A549 (cell line): ENCODE measurements around the gene CD53. TPM values are rescaled to one million over a fixed set of nuclear protein-coding genes. Genes with fewer than 3 reads are reported as not detected.
A peak's percentile ranks its signal among the peaks of the same experiment; 100 is the strongest.

Experiments
- ATAC-seq, 2 experiments: fragments of 200-7000 bp in 1 of 2; fragments of >200 bp in 1 of 2; cut with Nextera tagmentation in 1 of 2; cut with Tn5 transposase in 1 of 2; 3 replicates each; pipeline versions ENCODE4 v1.8.0 to v1.9.1; 2018 to 2020; ENCODE audit warnings: mild to moderate bottlenecking in 1 of 2, moderate library complexity in 1 of 2
- CTCF ChIA-PET: fragments of 300-600 bp; sonication (Branson Sonifier 250); formaldehyde crosslinking; extraction: SDS; loops from one replicate; lab custom pipeline; 2021; ENCODE audit warnings: antibody characterized with exemption, inconsistent platforms; lab: Yijun Ruan, JAX
- POLR2A ChIA-PET: fragments of 350-600 bp; formaldehyde crosslinking; extraction: SDS; loops from one replicate; lab custom pipeline; 2021; ENCODE audit warnings: antibody characterized with exemption, inconsistent platforms; lab: Yijun Ruan, JAX
- DNase-seq, 2 experiments: peaks; one replicate each; pipeline versions ENCODE4 v3.0.0 to v3.0.0-alpha.2; 2011 to 2016; ENCODE audit warnings: low read depth in 1 of 2, low spot score in 1 of 2
- FAIRE-seq: peaks from 2 replicates; lab custom pipeline; 2011; peaks lifted over from hg19 to GRCh38; lab: Jason Lieb, UNC
- H3K27ac ChIP-seq, 2 experiments: fragments of >200 bp; sonication (Bioruptor Twin); formaldehyde crosslinking; 3 replicates each; pipeline ENCODE4 v1.5.1; 2016 to 2017
- H3K4me1 ChIP-seq: fragments of >200 bp; sonication (Bioruptor Twin); formaldehyde crosslinking; 3 replicates; pipeline ENCODE4 v1.6.1; 2016
- H3K4me2 ChIP-seq: fragments of >200 bp; sonication (Bioruptor Twin); formaldehyde crosslinking; 3 replicates; pipeline ENCODE4 v1.6.1; 2016
- H3K4me3 ChIP-seq: fragments of >200 bp; sonication (Bioruptor Twin); formaldehyde crosslinking; 3 replicates; pipeline ENCODE4 v1.5.1; 2016
- H3K9me3 ChIP-seq: fragments of >200 bp; sonication (Bioruptor Twin); formaldehyde crosslinking; 3 replicates; pipeline ENCODE4 v1.6.1; 2016
- BHLHE40 ChIP-seq: IDR thresholded peaks from 2 replicates; pipeline ENCODE4 v1.6.1; 2012; ENCODE audit warnings: low read depth, low read length, inconsistent platforms
- CBX2 ChIP-seq: fragments of 200-600 bp; sonication (generic); IDR thresholded peaks from 2 replicates; pipeline ENCODE4 v1.6.1; 2016; ENCODE audit warnings: low read depth, mild to moderate bottlenecking, borderline replicate concordance
- CBX8 ChIP-seq: fragments of 200-600 bp; sonication (generic); IDR thresholded peaks from 2 replicates; pipeline ENCODE4 v1.6.1; 2016
- CEBPB ChIP-seq, 2 experiments: fragments of >200 bp in 1 of 2; sonication (Bioruptor Twin) in 1 of 2; formaldehyde crosslinking in 1 of 2; IDR thresholded peaks; 2 replicates each; pipeline ENCODE4 v1.6.1; 2012 to 2016
- CHD4 ChIP-seq: fragments of 200-600 bp; sonication (generic); IDR thresholded peaks from 2 replicates; pipeline ENCODE4 v1.6.1; 2016; ENCODE audit warnings: antibody characterized with exemption, mild to moderate bottlenecking, borderline replicate concordance
- E2F6 ChIP-seq: IDR thresholded peaks from 2 replicates; pipeline ENCODE4 v1.6.1; 2012; ENCODE audit warnings: low read depth, borderline replicate concordance
- EHF ChIP-seq: fragments of 250-450 bp; sonication (Bioruptor Pico); IDR thresholded peaks from 2 replicates; pipeline ENCODE4 v1.5.0; 2020; ENCODE audit warnings: mild to moderate bottlenecking
- EP300 ChIP-seq, 2 experiments: fragments of >200 bp; sonication (Bioruptor Twin); formaldehyde crosslinking; IDR thresholded peaks; 2 replicates in 1 of 2; 3 replicates in 1 of 2; pipeline ENCODE4 v1.6.1; 2016 to 2017
- FOSL2 ChIP-seq, 2 experiments: fragments of 450-650 bp in 1 of 2; fragments of >200 bp in 1 of 2; sonication (Bioruptor Twin) in 1 of 2; formaldehyde crosslinking; IDR thresholded peaks; 2 replicates each; pipeline versions ENCODE4 v1.5.0 to v1.6.1; 2016 to 2020; ENCODE audit warnings: mild to moderate bottlenecking in 1 of 2, moderate library complexity in 1 of 2
- GATA3 ChIP-seq: IDR thresholded peaks from 2 replicates; pipeline ENCODE4 v1.6.1; 2012; ENCODE audit warnings: borderline replicate concordance
- HDAC2 ChIP-seq: fragments of 200-600 bp; sonication (generic); IDR thresholded peaks from 2 replicates; pipeline ENCODE4 v1.6.1; 2016
- HEYL ChIP-seq: fragments of 250-450 bp; sonication (Bioruptor Pico); IDR thresholded peaks from 2 replicates; pipeline ENCODE4 v1.8.0; 2021; ENCODE audit warnings: mild to moderate bottlenecking, moderate library complexity
- HOXA7 ChIP-seq: fragments of 250-450 bp; sonication (Bioruptor Pico); IDR thresholded peaks from 2 replicates; pipeline ENCODE4 v1.5.0; 2020; ENCODE audit warnings: mild to moderate bottlenecking, moderate library complexity
- HOXB13 ChIP-seq: fragments of 250-450 bp; sonication (Bioruptor Pico); IDR thresholded peaks from 2 replicates; pipeline ENCODE4 v1.5.0; 2020; ENCODE audit warnings: low read depth, mild to moderate bottlenecking, moderate library complexity
- JUN ChIP-seq, 2 experiments: fragments of >200 bp; sonication (Bioruptor Twin); formaldehyde crosslinking; IDR thresholded peaks; 2 replicates in 1 of 2; 3 replicates in 1 of 2; pipeline ENCODE4 v1.6.1; 2016 to 2017
- JUNB ChIP-seq: fragments of >200 bp; sonication (Bioruptor Twin); formaldehyde crosslinking; IDR thresholded peaks from 2 replicates; pipeline ENCODE4 v1.6.1; 2016
- KDM1A ChIP-seq: fragments of 200-600 bp; sonication (generic); IDR thresholded peaks from 2 replicates; pipeline ENCODE4 v1.6.1; 2016; ENCODE audit warnings: low read depth, mild to moderate bottlenecking
- MAX ChIP-seq: IDR thresholded peaks from 2 replicates; pipeline ENCODE4 v1.6.1; 2012
- MAZ ChIP-seq: fragments of 150-350 bp; IDR thresholded peaks from 2 replicates; pipeline ENCODE4 v1.6.1; 2014; ENCODE audit warnings: antibody characterized with exemption, low read depth, low read length, borderline replicate concordance
- NFE2L2 ChIP-seq: fragments of 150-350 bp; conservative IDR thresholded peaks from 2 replicates; pipeline ENCODE4 v1.6.1; 2014; ENCODE audit warnings: low read length
- NPAS2 ChIP-seq: fragments of 250-450 bp; sonication (Bioruptor Pico); IDR thresholded peaks from 2 replicates; pipeline ENCODE4 v1.8.0; 2022; ENCODE audit warnings: mild to moderate bottlenecking, moderate library complexity, borderline replicate concordance
- POLR2A ChIP-seq: IDR thresholded peaks from 2 replicates; pipeline ENCODE4 v1.6.1; 2012; ENCODE audit warnings: mild to moderate bottlenecking, low read length
- POLR2AphosphoS2 ChIP-seq: conservative IDR thresholded peaks from 2 replicates; pipeline ENCODE4 v1.6.1; 2012; ENCODE audit warnings: low read length, improper control_type of control experiment, inconsistent platforms
- RAD21 ChIP-seq, 2 experiments: fragments of >200 bp in 1 of 2; sonication (Bioruptor Twin) in 1 of 2; formaldehyde crosslinking in 1 of 2; IDR thresholded peaks in 1 of 2; conservative IDR thresholded peaks in 1 of 2; 2 replicates in 1 of 2; 3 replicates in 1 of 2; pipeline ENCODE4 v1.6.1; 2012 to 2018; ENCODE audit warnings: inconsistent platforms in 1 of 2
- RCOR1 ChIP-seq: fragments of 150-350 bp; IDR thresholded peaks from 2 replicates; pipeline ENCODE4 v1.6.1; 2014; ENCODE audit warnings: antibody characterized with exemption, low read length, low read depth
- REST ChIP-seq: fragments of 200-600 bp; sonication (generic); IDR thresholded peaks from 2 replicates; pipeline ENCODE4 v1.6.1; 2016; ENCODE audit warnings: antibody characterized with exemption, mild to moderate bottlenecking, moderate library complexity
- RFX5 ChIP-seq: fragments of 450-650 bp; IDR thresholded peaks from 2 replicates; pipeline ENCODE4 v1.7.1; 2014; ENCODE audit warnings: antibody characterized with exemption, mild to moderate bottlenecking, moderate library complexity
- SMC3 ChIP-seq: fragments of >200 bp; sonication (Bioruptor Twin); formaldehyde crosslinking; IDR thresholded peaks from 3 replicates; pipeline ENCODE4 v1.6.1; 2018; ENCODE audit warnings: inconsistent platforms
- SREBF2 ChIP-seq: fragments of 450-650 bp; IDR thresholded peaks from 2 replicates; pipeline ENCODE4 v1.6.1; 2014; ENCODE audit warnings: mild to moderate bottlenecking, moderate library complexity
- WGBS: methylation state at CpG from one replicate; pipeline ENCODE4 v1.1.6; 2017; ENCODE audit errors: missing lambda C conversion rate; 5-methylcytosine and 5-hydroxymethylcytosine counted together
- polyA plus RNA-seq, 4 experiments: library from polyadenylated mRNA; depleted of rRNA in 3 of 4; stranded (reverse); fragments of >200 nt; fragmentation: RNase III in 1 of 4; extraction: RNeasy Plus Mini Kit Qiagen cat#74134 plus additional on column Dnase treatment in 1 of 4; gene quantifications; 2 replicates in 3 of 4; 3 replicates in 1 of 4; pipeline ENCODE4 v1.2.3, GENCODE V29; 2011 to 2017
- TF ChIP-seq, protein P1 (sequence below): fragments of 250-450 bp; sonication (Bioruptor Pico); IDR thresholded peaks from 2 replicates; pipeline ENCODE4 v1.5.0; 2021; ENCODE audit warnings: mild to moderate bottlenecking, moderate library complexity, borderline replicate concordance
- TF ChIP-seq, protein P2 (sequence below): fragments of 250-450 bp; sonication (Bioruptor Pico); IDR thresholded peaks from 2 replicates; pipeline ENCODE4 v1.5.0; 2020; ENCODE audit warnings: low read depth, mild to moderate bottlenecking, moderate library complexity
- TF ChIP-seq, protein P3 (sequence below): IDR thresholded peaks from 2 replicates; pipeline ENCODE4 v1.6.1; 2012

CD53 gene
- polyA plus RNA-seq, 2 of the 4 experiments (the other 2 are of a cell fraction), result not detected

GRCh38 chr1:110916669-110917306, 43.8 kb downstream of the CD53 start (continued):
- TF ChIP-seq HOXA7 (CRISPR knock-in tag) (no peak), POLR2AphosphoS2 (no peak), CBX8 (no peak), POLR2A (no peak), MAZ (no peak), FOSL2 (IDR thresholded peaks at IDR 0.05) (no peak), FOSL2 (CRISPR knock-in tag; IDR thresholded peaks at IDR 0.05) (peak; percentile 42; the same call in 1 of the 2 replicates), E2F6 (no peak), JUNB (no peak), HDAC2 (no peak), MAX (peak; percentile 22; the same call in 1 of the 2 replicates), SREBF2 (no peak), RFX5 (no peak), SMC3 (no peak), CEBPB (IDR thresholded peaks at IDR 0.05) (no peak), NPAS2 (CRISPR knock-in tag) (no peak), GATA3 (0 out of 2 replicates have a peak, but pooled peaks have one; percentile 40), EP300 (IDR thresholded peaks at IDR 0.05) (no peak), JUN (IDR thresholded peaks at IDR 0.05) (no peak), RAD21 (conservative IDR thresholded peaks at IDR 0.05 in 1 of 2, IDR thresholded peaks at IDR 0.05 in 1 of 2) (no peak), NFE2L2 (peak; percentile 83), HOXB13 (CRISPR knock-in tag) (no peak), BHLHE40 (no peak), KDM1A (no peak)
- TF ChIP-seq, protein P1, sequence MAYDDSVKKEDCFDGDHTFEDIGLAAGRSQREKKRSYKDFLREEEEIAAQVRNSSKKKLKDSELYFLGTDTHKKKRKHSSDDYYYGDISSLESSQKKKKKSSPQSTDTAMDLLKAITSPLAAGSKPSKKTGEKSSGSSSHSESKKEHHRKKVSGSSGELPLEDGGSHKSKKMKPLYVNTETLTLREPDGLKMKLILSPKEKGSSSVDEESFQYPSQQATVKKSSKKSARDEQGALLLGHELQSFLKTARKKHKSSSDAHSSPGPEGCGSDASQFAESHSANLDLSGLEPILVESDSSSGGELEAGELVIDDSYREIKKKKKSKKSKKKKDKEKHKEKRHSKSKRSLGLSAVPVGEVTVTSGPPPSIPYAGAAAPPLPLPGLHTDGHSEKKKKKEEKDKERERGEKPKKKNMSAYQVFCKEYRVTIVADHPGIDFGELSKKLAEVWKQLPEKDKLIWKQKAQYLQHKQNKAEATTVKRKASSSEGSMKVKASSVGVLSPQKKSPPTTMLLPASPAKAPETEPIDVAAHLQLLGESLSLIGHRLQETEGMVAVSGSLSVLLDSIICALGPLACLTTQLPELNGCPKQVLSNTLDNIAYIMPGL (CRISPR knock-in tag), result no peak
- TF ChIP-seq, protein P2, sequence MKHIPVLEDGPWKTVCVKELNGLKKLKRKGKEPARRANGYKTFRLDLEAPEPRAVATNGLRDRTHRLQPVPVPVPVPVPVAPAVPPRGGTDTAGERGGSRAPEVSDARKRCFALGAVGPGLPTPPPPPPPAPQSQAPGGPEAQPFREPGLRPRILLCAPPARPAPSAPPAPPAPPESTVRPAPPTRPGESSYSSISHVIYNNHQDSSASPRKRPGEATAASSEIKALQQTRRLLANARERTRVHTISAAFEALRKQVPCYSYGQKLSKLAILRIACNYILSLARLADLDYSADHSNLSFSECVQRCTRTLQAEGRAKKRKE (CRISPR knock-in tag), result no peak
- TF ChIP-seq, all 56 proteins: peak for 5

- POLR2A ChIA-PET, result interaction anchor here (0.6 kb wide), 1 partner anchor 47 kb away, joined by 3 read pairs; no protein-coding TSS in a partner anchor
- FAIRE-seq, result no peak
- TF ChIP-seq HEYL (CRISPR knock-in tag) (no peak), RCOR1 (no peak), POLR2AphosphoS2 (no peak), EHF (CRISPR knock-in tag) (no peak), JUNB (no peak), CHD4 (no peak), HOXA7 (CRISPR knock-in tag) (no peak), REST (no peak), CBX2 (no peak)
- TF ChIP-seq, protein P3, sequence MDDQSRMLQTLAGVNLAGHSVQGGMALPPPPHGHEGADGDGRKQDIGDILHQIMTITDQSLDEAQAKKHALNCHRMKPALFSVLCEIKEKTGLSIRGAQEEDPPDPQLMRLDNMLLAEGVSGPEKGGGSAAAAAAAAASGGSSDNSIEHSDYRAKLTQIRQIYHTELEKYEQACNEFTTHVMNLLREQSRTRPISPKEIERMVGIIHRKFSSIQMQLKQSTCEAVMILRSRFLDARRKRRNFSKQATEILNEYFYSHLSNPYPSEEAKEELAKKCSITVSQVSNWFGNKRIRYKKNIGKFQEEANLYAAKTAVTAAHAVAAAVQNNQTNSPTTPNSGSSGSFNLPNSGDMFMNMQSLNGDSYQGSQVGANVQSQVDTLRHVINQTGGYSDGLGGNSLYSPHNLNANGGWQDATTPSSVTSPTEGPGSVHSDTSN, result no peak
Measured at GRCh38 chr1:110918016-110918415, 45.1 kb downstream of the CD53 start.

More at GRCh38 chr1:110918016-110918415, 45.1 kb downstream of the CD53 start:
- 95% methylated on average over 1 of the region's 1 CpG for WGBS
- CTCF ChIA-PET, result no interaction called here
- Histone ChIP-seq H3K9me3 (peaks cover under 1% of the 10 kb centered on the region; the same call in 1 of the 3 replicates), H3K4me1 (peaks cover 12% of the 10 kb centered on the region; the same call in 1 of the 3 replicates), H3K4me2 (no peak overlapping the region), H3K27ac (no peak overlapping the region), H3K4me3 (no peak overlapping the region)
- DNase-seq, result no peak
- no peak for ATAC-seq
